ENCODE results near the gene SCNN1G.

SCNN1G gene

GRCh38 chr16:23256440-23256839 is 73.9 kb downstream of the SCNN1G start:
- no peak for DNase-seq

DNA sequence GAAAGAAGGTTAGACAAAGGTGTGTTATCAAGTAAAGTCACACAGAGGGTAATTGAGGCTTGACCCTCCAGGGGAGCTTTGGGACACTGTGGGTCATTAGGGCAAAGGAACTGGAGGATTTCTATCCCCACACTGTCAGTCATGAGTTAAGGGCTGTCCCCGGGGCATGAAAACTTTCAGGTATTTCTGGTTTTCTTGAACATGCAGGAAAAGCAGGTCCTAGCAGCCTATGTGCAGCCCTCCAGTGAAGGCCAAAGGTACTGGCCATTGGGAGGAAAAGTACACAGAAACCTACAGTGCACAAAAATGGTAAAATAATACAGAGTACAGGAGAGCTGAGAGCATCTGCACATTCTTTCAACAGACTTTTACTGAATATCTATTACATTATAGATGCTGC is 75.1 kb downstream of the SCNN1G start:
- DNase-seq, result no peak

DNA sequence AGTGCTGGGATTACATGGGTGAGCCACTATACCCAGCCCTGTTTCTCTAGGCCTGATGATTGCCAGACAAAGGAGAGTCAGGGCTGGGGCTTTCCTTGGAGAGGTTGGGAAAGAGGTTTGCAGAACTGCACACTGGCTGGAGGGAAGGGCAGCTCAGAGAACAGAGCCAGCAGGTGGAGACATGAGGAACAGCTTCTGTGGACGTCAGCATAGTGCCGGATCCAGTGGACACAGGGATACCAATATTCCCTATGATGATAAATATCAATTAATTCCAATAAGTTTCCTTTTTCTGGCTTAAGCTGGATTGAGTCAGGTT is 76.3 kb downstream of the SCNN1G start:
- DNase-seq, result no peak
